GM23338 (cell line): ENCODE results near the gene MUS81. TPM values are rescaled to one million over a fixed set of nuclear protein-coding genes. Genes with fewer than 3 reads are reported as not detected.

Experiments
- ATAC-seq: fragments of 200-7000 bp; cut with Tn5 transposase; 3 replicates; pipeline ENCODE4 v1.9.1; 2020
- DNase-seq: peaks from one replicate; pipeline ENCODE4 v3.0.0-alpha.2; 2015; ENCODE audit warnings: low spot score
- H2AFZ ChIP-seq: fragments of 200-600 bp; sonication (generic); 2 replicates; pipeline ENCODE4 v1.8.0; 2016; ENCODE audit warnings: antibody characterized with exemption, mild to moderate bottlenecking, moderate library complexity
- H3F3A ChIP-seq: fragments of 200-600 bp; sonication (generic); replicated peaks from 2 replicates; pipeline ENCODE4 v1.8.0; 2017; ENCODE audit warnings: antibody characterized with exemption, mixed run types, low read depth
- H3K27ac ChIP-seq: fragments of 200-600 bp; sonication (generic); 2 replicates; pipeline ENCODE4 v1.6.1; 2016; ENCODE audit warnings: low read depth
- H3K27me3 ChIP-seq: fragments of 200-600 bp; sonication (generic); 2 replicates; pipeline ENCODE4 v1.8.0; 2016; ENCODE audit warnings: mild to moderate bottlenecking, mixed run types, moderate library complexity; ENCODE audit not compliant: insufficient read depth
- H3K36me3 ChIP-seq: fragments of 200-600 bp; sonication (generic); 2 replicates; pipeline ENCODE4 v1.8.0; 2016; ENCODE audit warnings: mild to moderate bottlenecking; ENCODE audit not compliant: insufficient read depth
- H3K4me1 ChIP-seq: fragments of 200-600 bp; sonication (generic); 2 replicates; pipeline ENCODE4 v1.8.0; 2016; ENCODE audit warnings: mild to moderate bottlenecking, moderate library complexity; ENCODE audit not compliant: insufficient read depth
- H3K4me2 ChIP-seq: fragments of 200-600 bp; sonication (generic); 2 replicates; pipeline ENCODE4 v1.7.1; 2017; ENCODE audit warnings: mixed run types
- H3K4me3 ChIP-seq: fragments of 200-600 bp; sonication (generic); 2 replicates; pipeline ENCODE4 v1.6.1; 2016; ENCODE audit warnings: mixed run types
- H3K79me2 ChIP-seq: fragments of 200-600 bp; sonication (generic); replicated peaks from 2 replicates; pipeline ENCODE4 v1.8.0; 2017; ENCODE audit warnings: mild to moderate bottlenecking; ENCODE audit not compliant: insufficient read depth
- H3K9me2 ChIP-seq: fragments of 200-600 bp; sonication (generic); 2 replicates; pipeline ENCODE4 v1.8.0; 2017; ENCODE audit not compliant: insufficient read depth
- H4K20me1 ChIP-seq: fragments of 200-600 bp; sonication (generic); replicated peaks from 2 replicates; pipeline ENCODE4 v1.8.0; 2017; ENCODE audit warnings: mild to moderate bottlenecking; ENCODE audit not compliant: insufficient read depth
- H3K27ac Mint-ChIP-seq: 2 replicates; pipeline ENCODE4 v1.8.0; 2020; ENCODE audit warnings: inconsistent platforms, mild to moderate bottlenecking, moderate library complexity, mixed read lengths
- H3K27me3 Mint-ChIP-seq: 3 replicates; pipeline ENCODE4 v1.8.0; 2022; ENCODE audit warnings: low read depth, mild to moderate bottlenecking, moderate library complexity, mixed read lengths, inconsistent platforms; ENCODE audit not compliant: insufficient read depth, poor library complexity
- H3K36me3 Mint-ChIP-seq: 3 replicates; pipeline ENCODE4 v1.8.0; 2021; ENCODE audit warnings: low read depth, mild to moderate bottlenecking, inconsistent platforms, moderate library complexity, mixed read lengths
- H3K4me1 Mint-ChIP-seq: 3 replicates; pipeline ENCODE4 v1.8.0; 2020; ENCODE audit warnings: mild to moderate bottlenecking, inconsistent platforms, mixed read lengths
- H3K4me3 Mint-ChIP-seq: 3 replicates; pipeline ENCODE4 v1.8.0; 2021; ENCODE audit warnings: moderate library complexity, mild to moderate bottlenecking, inconsistent platforms, mixed read lengths
- H3K9me3 Mint-ChIP-seq: 3 replicates; pipeline ENCODE4 v1.8.0; 2020; ENCODE audit warnings: moderate library complexity, mild to moderate bottlenecking, inconsistent platforms, mixed read lengths
- CREB1 ChIP-seq: fragments of 250-450 bp; sonication (Bioruptor Pico); IDR thresholded peaks from 2 replicates; pipeline ENCODE4 v1.5.0; 2020; ENCODE audit warnings: low read depth, mild to moderate bottlenecking, moderate library complexity
- CTCF ChIP-seq, 2 experiments: fragments of 200-600 bp in 1 of 2; sonication (generic) in 1 of 2; conservative IDR thresholded peaks; 2 replicates each; pipeline versions ENCODE4 v1.5.1 to v1.6.1; 2016 to 2017; ENCODE audit warnings: antibody characterized with exemption in 2 of 2, low read depth in 2 of 2, mild to moderate bottlenecking in 2 of 2, moderate library complexity in 1 of 2
- EZH2 ChIP-seq: fragments of 200-600 bp; sonication (generic); IDR thresholded peaks from one replicate; pipeline ENCODE4 v1.8.0; 2017; ENCODE audit warnings: antibody characterized with exemption, mild to moderate bottlenecking, low read depth; ENCODE audit not compliant: unreplicated experiment
- NANOG ChIP-seq: IDR thresholded peaks from 2 replicates; pipeline ENCODE4 v1.6.1; 2016; ENCODE audit warnings: antibody characterized with exemption, borderline replicate concordance
- POLR2AphosphoS5 ChIP-seq: IDR thresholded peaks from 2 replicates; pipeline ENCODE4 v1.6.1; 2016; ENCODE audit warnings: antibody characterized with exemption, low read depth
- REST ChIP-seq: IDR thresholded peaks from one replicate; pipeline ENCODE4 v1.6.1; 2018; ENCODE audit warnings: antibody characterized with exemption; ENCODE audit not compliant: unreplicated experiment
- polyA plus RNA-seq: library from polyadenylated mRNA; unstranded; fragments of >200 nt; fragmentation: Nextera tagmentation; extraction: Ambion mirVana; gene quantifications from 2 replicates; pipeline ENCODE4 v1.2.1, GENCODE V29; 2016
- total RNA-seq: library from RNA; depleted of rRNA; stranded (reverse); fragments of >200 nt; shearing (Covaris generic); gene quantifications from 2 replicates; pipeline ENCODE4 v1.2.3, GENCODE V29; 2014

The MUS81 gene
- total and polyA plus RNA-seq, 2 experiments from 2014 or later, result 38.5 to 48.6 TPM

- H3K4me3 ChIP-seq, result no peak overlapping the region
- DNase-seq, result no peak
- peaks cover 14% of the 10 kb centered on the region; the same call in 1 of the 2 replicates for H3K36me3 ChIP-seq
- H3K9me3 Mint-ChIP-seq, result peaks cover 2% of the 10 kb centered on the region; the same call in 1 of the 3 replicates
- no peak overlapping the region for H2AFZ ChIP-seq
- H3K4me2 ChIP-seq, result no peak overlapping the region
- peak overlapping the region; percentile 98; the same call in 2 of the 3 replicates for H3K4me3 Mint-ChIP-seq
- H4K20me1 ChIP-seq, result peaks cover 18% of the 10 kb centered on the region; the same call in 1 of the 2 replicates
- peaks cover 39% of the 10 kb centered on the region for H3F3A ChIP-seq
- peaks cover 15% of the 10 kb centered on the region for H3K27me3 ChIP-seq
- peaks cover 20% of the 10 kb centered on the region for H3K4me1 ChIP-seq
- no peak for ATAC-seq
- H3K9me2 ChIP-seq, result no peaks in the 10 kb centered on the region
- H3K27ac ChIP-seq, result no peak overlapping the region
- TF ChIP-seq EZH2, result no peak
- no peak overlapping the region for H3K27ac Mint-ChIP-seq
- H3K36me3 Mint-ChIP-seq, result peaks cover 45% of the 10 kb centered on the region
- peaks cover 25% of the 10 kb centered on the region for H3K27me3 Mint-ChIP-seq
- H3K4me1 Mint-ChIP-seq, result peaks cover 28% of the 10 kb centered on the region
- H3K79me2 ChIP-seq, result 0 out of 2 replicates have a peak, but pooled peaks cover 9% of the 10 kb centered on the region
Measured at GRCh38 chr11:65885808-65886536, 25.7 kb downstream of the MUS81 start.

- peak overlapping the region; percentile 89 for H3K4me2 ChIP-seq
- no peak for TF ChIP-seq POLR2AphosphoS5
- H3K27ac ChIP-seq, result peak overlapping the region; percentile 78; the same call in 1 of the 2 replicates
- peaks cover 12% of the 10 kb centered on the region for H3K79me2 ChIP-seq
- H3F3A ChIP-seq, result peaks cover 39% of the 10 kb centered on the region
- no peaks in the 10 kb centered on the region for H3K9me2 ChIP-seq
- Mint-ChIP-seq H3K27me3 (peaks cover 32% of the 10 kb centered on the region), H3K4me1 (peaks cover 31% of the 10 kb centered on the region), H3K27ac (peak overlapping the region; percentile 99), H3K4me3 (peak overlapping the region; percentile 98), H3K36me3 (peaks cover 45% of the 10 kb centered on the region), H3K9me3 (peaks cover 2% of the 10 kb centered on the region; the same call in 1 of the 3 replicates)
- peak overlapping the region; percentile 95; the same call in 1 of the 2 replicates for H2AFZ ChIP-seq
- ATAC-seq, result no peak
- peaks cover 23% of the 10 kb centered on the region for H3K27me3 ChIP-seq
- peaks cover 14% of the 10 kb centered on the region; the same call in 1 of the 2 replicates for H3K36me3 ChIP-seq
- H3K4me3 ChIP-seq, result peak overlapping the region; percentile 93
- peaks cover 22% of the 10 kb centered on the region for H4K20me1 ChIP-seq
- H3K4me1 ChIP-seq, result peaks cover 24% of the 10 kb centered on the region
- no peak for DNase-seq
Measured at GRCh38 chr11:65886826-65887722, 26.8 kb downstream of the MUS81 start.

- H3K4me3 ChIP-seq, result peak overlapping the region; percentile 93
- Mint-ChIP-seq H3K4me1 (peaks cover 38% of the 10 kb centered on the region), H3K4me3 (peak overlapping the region; percentile 98), H3K36me3 (peaks cover 43% of the 10 kb centered on the region), H3K27ac (peak overlapping the region; percentile 99), H3K27me3 (peaks cover 39% of the 10 kb centered on the region), H3K9me3 (peaks cover 2% of the 10 kb centered on the region; the same call in 1 of the 3 replicates)
- DNase-seq (no peak), ATAC-seq (no peak)
- H4K20me1 ChIP-seq, result peaks cover 25% of the 10 kb centered on the region
- H3K36me3 ChIP-seq, result peaks cover 14% of the 10 kb centered on the region; the same call in 1 of the 2 replicates
- peaks cover 13% of the 10 kb centered on the region for H3K79me2 ChIP-seq
- H3K4me2 ChIP-seq, result peak overlapping the region; percentile 89
- H3K27me3 ChIP-seq, result peaks cover 25% of the 10 kb centered on the region
- H3F3A ChIP-seq, result peaks cover 39% of the 10 kb centered on the region
- H3K4me1 ChIP-seq, result peaks cover 29% of the 10 kb centered on the region
- H3K9me2 ChIP-seq, result no peaks in the 10 kb centered on the region
- H2AFZ ChIP-seq, result peak overlapping the region; percentile 95
- peak overlapping the region; percentile 78; the same call in 1 of the 2 replicates for H3K27ac ChIP-seq
- TF ChIP-seq CTCF (conservative IDR thresholded peaks at IDR 0.05; ENCODE audit: low read depth in 2 of 2) (no peak), CREB1 (no peak), NANOG (no peak), REST (no peak)
Measured at GRCh38 chr11:65887723-65888162, 27.5 kb downstream of the MUS81 start.
